ENCODE measurements around the gene OR4E1. TPM values are rescaled to one million over a fixed set of nuclear protein-coding genes. Genes with fewer than 3 reads are reported as not detected.
"Not testable (repeated sequence)": the region's sequence is repeated elsewhere in the genome, so short reads cannot be mapped to it uniquely, and the experiment has no call there.

Gene OR4E1
- total RNA-seq, 3 donors from 2014 or later, result not detected

- Histone ChIP-seq H3K9me3 (no peaks in the 10 kb centered on the region), H3K36me3 (no peaks in the 10 kb centered on the region)
- intact Hi-C loops (cut with DNase I; ENCODE audit: low total_unique reads), result no loop called here
Observed at GRCh38 chr14:21631084-21631483, 42.5 kb downstream of the OR4E1 start.

GRCh38 chr14:21630503-21630902 lies 43.1 kb downstream of the OR4E1 start:
- H3K4me3 ChIP-seq; DNase-seq (ENCODE audit: low spot score in 2 of 2); H3K4me1 ChIP-seq; H3K27me3 ChIP-seq; H3K27ac ChIP-seq; H3K9me3 ChIP-seq; H3K36me3 ChIP-seq; intact Hi-C loops (cut with DNase I; ENCODE audit: low total_unique reads): not testable (repeated sequence)

More at GRCh38 chr14:21631084-21631483, 42.5 kb downstream of the OR4E1 start:
- H3K4me3 ChIP-seq, result no peak overlapping the region
- H3K27ac ChIP-seq, result no peak overlapping the region
- no peak for TF ChIP-seq POLR2A (IDR thresholded peaks at IDR 0.05)
- TF ChIP-seq POLR2AphosphoS5 (IDR thresholded peaks at IDR 0.05), result no peak
- TF ChIP-seq CTCF (IDR thresholded peaks at IDR 0.05), result no peak
- no peaks in the 10 kb centered on the region for H3K4me1 ChIP-seq
- H3K27me3 ChIP-seq, result no peaks in the 10 kb centered on the region
- DNase-seq (ENCODE audit: low spot score in 2 of 2), result peak in 1 of 2 donors; percentile 24

GRCh38 chr14:21626491-21627230 lies 47.0 kb downstream of the OR4E1 start:
- no peak overlapping the region for H3K4me3 ChIP-seq
- H3K27ac ChIP-seq, result no peak overlapping the region
- H3K9me3 ChIP-seq, result no peaks in the 10 kb centered on the region
- no peak for DNase-seq (ENCODE audit: low spot score in 2 of 2)
- TF ChIP-seq POLR2AphosphoS5 (IDR thresholded peaks at IDR 0.05) (no peak), CTCF (IDR thresholded peaks at IDR 0.05) (no peak), POLR2A (IDR thresholded peaks at IDR 0.05) (no peak)
- intact Hi-C loops (cut with DNase I; ENCODE audit: low total_unique reads), result no loop called here
- no peaks in the 10 kb centered on the region for H3K27me3 ChIP-seq
- no peaks in the 10 kb centered on the region for H3K36me3 ChIP-seq
- H3K4me1 ChIP-seq, result no peaks in the 10 kb centered on the region

Other genes starting within 250 kb of the OR4E1 start
- gene CHD8, start 217.7 kb downstream of the OR4E1 start, total RNA-seq, result 10 to 100 TPM; 53.8 to 81.4 (median 72.4) TPM
- gene RAB2B, start 196.9 kb downstream of the OR4E1 start, total RNA-seq, result 10 to 100 TPM; 26.9 to 28.5 (median 27.5) TPM
- gene TOX4, start 196.6 kb downstream of the OR4E1 start, total RNA-seq, result 10 to 100 TPM; 38.0 to 55.2 (median 52.1) TPM
- gene METTL3, start 162.5 kb downstream of the OR4E1 start, total RNA-seq, result 10 to 100 TPM; 51.4 to 79.6 (median 79.6) TPM
- 10 to 100 TPM in 2 of 3 donors, 1 to 10 TPM in 1; 3.0 to 11.8 (median 10.7) TPM for gene SALL2, start 147.5 kb downstream of the OR4E1 start, total RNA-seq
- gene OR10G3, start 93.7 kb downstream of the OR4E1 start, total RNA-seq, result not detected
- gene OR10G2, start 38.9 kb downstream of the OR4E1 start, total RNA-seq, result not detected
- gene OR4E2, start 20.0 kb downstream of the OR4E1 start, total RNA-seq, result not detected

All from breast epithelium (tissue), 4 donors.